NCI-H345 treated with DMSO at 0.1 percent for 48 hours (cell line): Measurements from ENCODE around the gene ELFN2.

ENCODE experiments used
- DNase-seq: peaks from one replicate; lab custom pipeline; 2025; ENCODE audit not compliant: unreplicated experiment; lab: John Stamatoyannopoulos, UW

ELFN2 gene

DNA sequence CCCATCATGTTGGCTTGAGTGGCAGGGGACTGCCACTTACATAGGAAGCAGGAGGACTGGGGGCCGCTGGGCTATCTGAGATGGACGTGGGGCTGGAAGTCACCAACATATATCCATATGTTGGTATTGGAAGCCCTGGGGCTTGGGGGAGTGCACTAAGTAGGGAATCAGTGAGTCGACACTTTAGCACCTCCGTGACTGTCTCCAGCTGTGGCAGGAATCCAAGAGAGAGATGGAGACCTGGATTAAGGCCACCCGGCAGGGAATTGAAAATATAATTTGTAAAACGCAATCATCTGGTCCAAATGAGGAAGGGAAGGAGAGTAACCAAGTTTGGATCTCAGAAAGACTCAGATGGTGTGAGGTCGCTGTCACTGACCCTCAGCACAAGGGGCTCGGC lies 68.4 kb downstream of the ELFN2 start:
- no peak for DNase-seq

DNA sequence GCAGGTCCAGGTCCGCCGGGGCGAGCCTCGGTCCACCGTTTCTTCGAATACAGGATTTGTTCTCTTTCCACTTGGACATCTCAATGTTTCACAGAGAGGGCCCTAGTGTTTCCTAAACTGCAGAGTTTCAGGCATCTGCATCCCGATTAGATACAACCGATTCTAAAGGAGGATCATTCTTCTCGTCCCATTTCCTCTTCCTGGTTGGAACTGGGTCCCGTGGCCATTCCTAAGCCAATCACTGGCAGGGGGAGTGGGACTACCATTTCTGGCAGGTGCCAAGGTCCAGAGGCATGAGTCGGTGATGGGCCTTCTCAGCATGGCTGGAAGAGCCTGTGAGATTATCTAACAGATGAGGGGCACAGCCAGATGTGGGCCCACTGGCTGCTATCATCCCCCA lies 68.9 kb downstream of the ELFN2 start:
- no peak for DNase-seq

DNA sequence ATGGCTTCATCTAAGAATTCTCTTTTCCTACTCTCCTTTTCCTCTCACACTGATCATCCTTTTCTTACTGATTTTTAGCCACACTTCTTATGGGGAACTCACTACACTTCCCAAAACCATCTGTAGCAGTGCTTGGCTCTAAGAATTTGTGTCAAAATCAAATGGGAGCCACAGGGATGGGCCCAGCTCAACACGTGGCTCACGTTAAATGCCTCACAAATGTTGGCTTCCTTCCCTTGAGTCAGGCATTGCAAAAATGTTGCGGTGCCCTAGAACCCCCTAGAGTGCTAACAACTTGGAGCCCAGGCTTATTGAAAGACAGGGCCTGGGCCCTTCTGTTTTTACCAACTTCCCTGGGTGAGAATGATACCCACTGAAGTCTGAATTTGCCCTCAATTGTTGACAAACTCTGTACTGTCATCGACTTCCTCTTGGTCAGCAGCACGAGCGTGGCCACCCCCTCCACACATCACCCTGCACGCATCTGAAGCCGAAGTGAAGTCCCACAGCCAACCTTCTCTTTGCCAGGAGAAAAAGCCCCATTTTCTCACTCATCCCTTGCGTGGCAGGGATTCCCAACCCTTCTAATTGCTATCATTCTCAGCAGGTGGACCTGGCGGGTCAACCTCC lies 69.7 kb downstream of the ELFN2 start:
- no peak for DNase-seq

DNA sequence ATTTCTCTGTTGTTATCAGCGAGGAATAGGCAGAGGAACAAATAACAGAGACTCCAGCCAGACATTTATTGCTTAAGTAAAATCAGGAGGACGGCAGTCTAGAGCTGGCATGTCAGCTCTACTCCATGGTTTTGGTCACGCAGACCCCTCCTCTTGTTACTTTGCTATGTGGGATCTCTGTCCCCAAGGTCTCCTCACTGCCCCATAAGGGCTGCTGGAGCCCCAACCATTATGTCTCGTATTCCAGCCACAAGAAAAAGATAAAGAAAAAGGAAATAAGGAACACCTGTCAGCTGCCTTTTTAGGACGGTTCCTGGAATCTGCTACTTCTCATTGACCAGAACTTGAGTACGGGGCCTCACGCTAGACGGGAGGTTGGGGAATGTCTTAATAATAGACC lies 70.4 kb downstream of the ELFN2 start:
- DNase-seq: no peak

DNA sequence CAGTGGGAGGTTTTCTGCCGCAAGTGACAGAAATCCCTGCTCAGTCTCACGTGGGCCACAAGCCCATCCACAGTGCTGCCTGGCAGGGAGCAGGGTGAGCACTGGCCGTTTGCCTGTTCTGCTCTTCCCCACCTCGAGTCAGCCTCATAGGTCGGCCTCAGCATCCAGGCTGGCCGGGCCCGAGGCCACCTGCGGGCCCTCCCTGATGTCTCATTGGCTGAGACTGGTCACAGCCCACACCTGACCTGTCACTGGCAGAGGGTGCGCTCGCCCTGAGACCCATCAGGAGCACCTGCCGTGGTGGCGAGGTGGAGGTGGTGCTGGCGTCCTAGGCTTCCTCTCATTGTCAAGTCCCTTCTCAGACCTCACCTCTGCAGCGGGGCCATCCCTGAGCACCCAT lies 72.1 kb downstream of the ELFN2 start:
- no peak for DNase-seq

DNA sequence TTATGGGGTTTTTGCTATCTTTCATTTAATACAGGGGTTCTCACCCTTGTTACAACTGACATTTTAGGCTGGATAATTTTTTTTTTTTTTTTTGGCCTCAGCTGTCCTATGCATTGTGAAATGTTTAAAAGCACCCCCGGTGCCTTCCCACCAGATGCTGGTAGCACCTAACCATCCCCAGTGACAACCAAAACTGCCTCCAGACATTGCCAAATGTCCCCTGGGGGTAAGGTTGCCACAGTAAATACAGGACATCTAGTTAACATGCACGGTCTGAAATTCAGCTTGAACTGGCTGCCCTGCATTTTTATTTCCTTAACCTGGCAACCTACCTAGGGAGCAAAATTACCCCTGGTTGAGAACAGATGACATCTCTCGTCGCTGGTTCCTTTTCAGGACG lies 72.6 kb downstream of the ELFN2 start:
- DNase-seq: no peak

DNA sequence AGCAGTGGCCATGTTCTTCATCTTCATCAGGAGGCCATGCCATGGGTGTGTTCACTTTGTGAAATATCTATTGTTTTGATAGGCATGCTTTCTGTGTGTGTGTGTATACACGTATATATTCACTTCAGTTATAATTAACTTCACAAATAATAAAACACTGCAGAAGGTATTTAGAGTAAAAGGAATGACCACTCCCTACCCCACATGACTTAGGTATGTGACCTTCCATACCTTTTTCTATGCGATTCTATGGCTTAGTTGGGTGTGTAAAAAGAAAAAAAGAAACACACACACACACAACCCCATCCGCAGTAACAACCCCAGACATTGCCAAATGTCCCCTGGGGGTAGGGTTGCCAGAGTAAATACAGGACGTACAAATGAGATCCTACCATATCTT lies 73.0 kb downstream of the ELFN2 start:
- DNase-seq: no peak

DNA sequence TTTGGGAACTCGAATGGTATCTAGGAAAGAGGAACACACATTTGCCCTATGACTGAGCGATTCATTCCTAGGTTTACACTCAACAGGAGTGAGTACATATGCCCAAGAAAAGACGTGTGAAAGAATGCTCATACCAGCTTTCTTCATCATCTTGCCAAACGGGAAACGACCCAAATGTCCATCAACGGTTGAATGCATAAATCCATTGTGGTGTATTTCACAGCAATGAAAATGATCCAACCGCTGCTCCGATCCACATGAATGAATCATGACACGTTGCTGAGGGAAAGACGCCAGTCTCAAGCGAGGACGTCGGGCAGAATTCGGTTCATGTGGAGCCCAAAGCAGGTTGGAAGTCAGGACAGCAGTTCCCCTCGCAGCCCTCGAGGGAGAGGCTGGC lies 73.4 kb downstream of the ELFN2 start:
- no peak for DNase-seq

DNA sequence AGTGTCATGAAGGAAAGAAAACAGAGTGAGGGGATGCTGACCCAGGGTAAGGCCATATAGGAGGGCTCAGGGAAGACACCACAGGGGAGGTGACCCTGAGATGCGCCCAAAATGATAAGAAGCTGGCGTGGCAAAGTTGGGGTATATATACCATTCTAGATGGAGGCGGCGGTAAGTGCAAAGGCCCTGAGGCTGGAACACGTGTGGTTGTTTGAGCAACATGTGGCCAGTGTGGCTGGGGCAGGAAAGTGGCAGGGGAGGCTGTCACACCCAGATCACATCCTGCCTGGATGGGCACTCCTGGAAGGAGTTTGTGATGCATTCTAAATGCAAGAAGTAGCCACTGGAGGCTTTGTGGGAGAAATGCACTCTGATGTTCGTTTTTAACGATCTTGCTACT lies 74.8 kb downstream of the ELFN2 start:
- DNase-seq: no peak

DNA sequence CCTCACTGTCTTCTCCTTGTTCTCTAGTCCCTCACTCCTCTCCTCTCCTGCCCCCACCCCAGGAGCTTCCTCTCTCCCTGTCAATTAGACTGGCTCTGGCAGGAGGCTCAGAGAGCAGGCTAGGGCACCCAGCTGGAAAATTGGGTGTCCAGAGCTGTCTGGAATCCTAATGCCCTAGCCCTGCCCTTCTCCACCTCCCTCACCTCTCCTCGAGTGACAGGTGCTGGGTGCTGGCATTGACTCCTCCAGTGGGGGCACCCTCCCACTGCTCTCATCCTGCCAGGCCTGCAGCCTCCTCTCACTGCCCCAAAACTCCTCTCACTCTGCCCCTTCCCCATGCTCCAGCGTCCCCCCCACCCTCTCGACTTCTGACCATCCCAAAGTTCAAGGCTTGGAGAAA lies 76.0 kb downstream of the ELFN2 start:
- no peak for DNase-seq

DNA sequence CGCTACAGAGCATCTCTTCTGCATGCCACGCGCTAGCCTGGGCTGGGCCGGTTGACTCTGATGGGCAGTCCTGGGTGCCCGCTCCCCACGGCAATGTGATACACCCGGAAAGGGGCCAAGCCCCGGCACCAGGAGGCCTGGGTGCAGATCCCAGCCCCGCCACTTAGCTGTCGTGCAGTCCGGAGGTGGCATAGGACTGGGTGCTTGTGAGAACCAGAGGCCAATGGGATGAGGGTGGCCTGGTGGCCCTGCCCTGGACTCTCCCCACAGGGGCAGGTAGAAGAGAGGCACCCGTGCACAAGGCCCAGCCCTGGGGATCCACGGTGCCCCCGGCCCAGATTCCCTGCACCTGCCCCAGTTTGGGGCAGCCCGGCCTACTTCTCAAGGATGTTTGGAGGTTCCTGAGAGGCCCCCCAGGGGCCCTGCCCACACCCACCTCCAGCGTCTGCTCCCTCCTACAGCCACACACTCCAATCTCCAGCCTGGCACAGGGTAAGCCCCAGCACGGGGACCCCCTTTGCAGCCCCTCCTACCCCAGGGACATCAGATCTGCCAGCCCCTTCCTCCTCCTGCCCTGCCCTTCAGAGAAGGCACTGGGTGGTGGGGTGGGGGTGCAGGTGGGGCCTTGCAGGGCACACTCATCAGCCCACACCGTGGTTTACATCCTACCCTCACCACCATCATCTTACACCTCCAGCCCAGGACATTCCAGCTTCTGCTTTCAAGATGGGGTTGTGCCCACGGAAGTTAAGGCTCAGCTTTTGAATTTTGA lies 78.0 kb downstream of the ELFN2 start:
- no peak for DNase-seq

DNA sequence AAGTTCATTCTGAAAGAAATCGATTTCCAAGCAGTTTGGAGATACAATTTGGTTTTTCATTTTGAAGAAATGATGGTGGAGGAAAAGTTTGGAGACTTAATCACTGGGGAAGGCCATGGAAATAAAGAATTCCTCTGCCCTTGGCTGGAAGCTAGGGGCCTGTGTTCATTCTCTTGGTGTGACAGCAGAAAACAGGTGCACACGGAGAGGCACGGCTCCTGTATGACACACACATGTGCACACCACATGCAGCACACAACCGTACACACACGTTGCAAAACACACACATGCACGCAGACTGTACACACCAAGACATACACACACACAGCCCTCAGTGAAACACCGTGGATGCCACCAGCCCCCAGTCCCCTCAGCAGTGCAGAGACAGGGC lies 80.8 kb downstream of the ELFN2 start:
- DNase-seq: no peak

DNA sequence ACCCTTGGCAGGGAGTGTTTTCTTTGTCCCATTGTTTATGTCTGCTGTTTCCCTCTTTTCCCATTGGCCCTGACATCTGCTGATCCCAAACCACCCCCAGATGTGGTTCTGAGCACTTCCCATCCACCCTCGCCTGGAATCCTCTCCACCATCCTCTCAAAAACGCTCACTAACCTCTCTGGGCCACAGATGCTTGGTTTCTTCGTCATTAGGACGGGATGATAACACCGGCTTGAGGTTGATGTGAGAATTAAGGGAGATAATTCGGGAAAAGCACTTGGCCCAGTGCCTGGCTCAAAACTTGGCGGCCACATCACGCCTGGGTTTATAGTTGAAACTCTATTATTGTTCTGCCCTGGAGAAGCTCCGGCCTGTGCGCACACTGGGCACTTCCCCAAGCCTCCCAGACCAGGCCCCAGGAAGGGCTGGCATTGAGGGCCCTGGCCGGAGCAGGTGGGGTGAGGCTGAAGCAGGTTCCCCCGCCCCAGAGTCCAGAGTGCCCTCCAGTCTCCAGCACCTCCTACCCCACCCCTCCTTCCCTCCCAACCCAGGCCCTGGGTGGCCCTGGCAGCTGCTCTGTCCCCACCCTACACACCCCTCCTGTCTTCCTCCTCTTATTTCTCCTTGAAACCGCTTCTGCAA lies 81.3 kb downstream of the ELFN2 start:
- no peak for DNase-seq

DNA sequence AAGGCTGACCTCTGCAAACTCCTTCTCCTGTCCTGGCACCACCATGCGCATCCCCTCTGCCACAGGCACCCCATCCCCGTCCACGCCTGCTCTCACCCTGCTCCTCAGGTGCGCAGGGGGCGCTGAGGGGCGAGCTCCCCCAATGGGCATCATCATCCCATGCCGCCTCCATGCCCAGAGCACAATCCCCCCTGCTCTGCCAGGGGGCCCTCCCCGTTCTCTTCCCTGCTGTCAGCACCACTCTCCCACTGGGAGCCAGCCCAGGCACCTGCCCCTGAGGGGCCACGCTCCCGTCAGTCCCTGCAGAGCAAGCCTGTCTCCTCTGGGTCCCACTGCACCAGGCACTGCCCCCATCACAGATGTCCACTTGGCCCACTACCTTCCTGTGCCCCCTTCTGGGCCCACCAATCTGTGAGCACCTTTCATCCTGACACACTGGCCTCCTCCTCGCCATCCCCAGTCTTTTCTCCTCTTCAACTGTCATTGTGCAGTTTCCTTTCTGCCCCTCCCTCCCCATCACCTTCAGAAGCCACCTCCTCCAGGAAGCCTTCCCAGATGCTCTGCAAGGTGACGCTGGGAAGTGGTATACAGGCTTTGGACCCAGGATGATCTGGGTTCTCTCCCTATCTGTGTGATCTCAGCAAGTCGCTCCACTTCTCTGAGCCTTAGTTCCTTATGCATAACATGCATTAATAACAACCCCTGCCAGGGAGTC lies 82.4 kb downstream of the ELFN2 start:
- no peak for DNase-seq

DNA sequence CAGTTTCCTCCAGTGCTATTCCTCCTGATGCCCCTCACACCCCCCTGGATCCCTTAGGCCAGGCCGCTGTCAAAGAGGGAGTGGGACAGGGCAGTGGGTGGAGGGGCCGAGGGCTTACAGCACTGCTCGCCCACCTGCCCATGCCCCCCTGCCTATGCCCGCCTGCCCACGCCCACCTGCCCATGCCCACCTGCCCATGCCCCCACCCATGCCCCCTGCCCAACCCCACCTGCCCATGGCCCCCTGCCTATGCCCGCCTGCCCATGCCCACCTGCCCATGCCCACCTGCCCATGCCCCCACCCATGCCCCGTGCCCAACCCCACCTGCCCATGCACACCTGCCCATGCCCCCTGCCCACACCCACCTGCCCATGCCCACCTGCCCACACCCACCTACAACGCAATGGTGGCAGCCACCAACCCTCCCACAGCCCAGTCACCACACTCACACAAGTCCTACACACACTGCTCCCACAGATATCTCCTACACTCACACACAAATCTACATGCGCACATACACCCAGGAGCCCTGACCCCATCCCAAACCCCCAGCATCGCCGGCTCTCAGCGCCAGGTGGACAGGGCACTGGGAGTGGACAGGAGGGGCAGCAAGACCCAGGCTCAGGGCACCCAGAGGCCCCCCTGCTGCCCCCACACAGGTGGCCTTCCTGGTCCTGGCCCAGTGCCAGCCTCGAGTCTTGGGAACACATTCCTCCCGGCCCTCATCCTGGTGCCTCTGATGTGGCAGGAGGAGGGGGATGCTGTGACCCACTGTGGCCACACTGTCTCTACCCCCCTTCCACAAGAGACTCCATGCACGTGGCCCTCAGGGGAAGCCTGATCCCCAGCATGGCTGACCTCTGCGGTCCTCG lies 83.2 kb downstream of the ELFN2 start:
- no peak for DNase-seq

DNA sequence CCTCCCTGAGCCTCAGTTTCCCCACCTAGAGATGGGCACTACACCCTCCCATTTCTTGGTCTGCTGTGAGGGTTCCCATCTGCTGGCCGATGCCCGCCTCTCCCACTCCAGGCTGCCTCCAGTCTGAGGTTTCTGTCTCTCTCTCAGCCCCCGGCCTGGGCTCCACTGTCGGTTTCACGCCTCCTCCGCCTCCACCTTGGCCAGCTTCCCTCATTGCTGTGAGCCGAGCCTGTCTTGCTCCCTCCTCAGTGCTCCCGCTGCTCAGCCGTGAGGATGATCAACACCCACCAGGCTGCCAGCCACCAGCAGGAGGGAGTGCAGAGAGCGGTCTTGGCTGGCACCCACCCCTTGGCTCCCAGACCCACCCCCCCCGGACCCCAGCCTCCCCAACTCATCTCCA lies 83.9 kb downstream of the ELFN2 start:
- DNase-seq: no peak

DNA sequence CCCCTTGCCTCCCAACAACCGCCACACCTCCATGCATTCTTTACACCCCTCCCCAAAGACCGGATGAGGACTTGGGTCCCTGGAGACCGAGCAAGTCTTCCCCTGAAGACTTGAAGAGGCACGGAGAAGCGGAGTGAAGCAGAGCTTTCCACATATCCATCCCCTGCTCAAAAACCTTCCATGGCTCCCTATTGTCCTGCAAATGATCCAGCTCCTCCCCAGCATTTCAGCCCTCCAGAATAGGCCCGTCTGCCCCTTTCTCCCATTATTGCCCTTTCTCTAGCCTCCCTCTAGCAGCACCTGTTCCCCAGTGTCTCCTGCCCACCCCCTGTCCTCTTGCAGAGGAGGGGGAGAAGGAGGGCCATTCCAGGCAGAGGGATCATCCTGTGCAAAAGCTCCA lies 85.2 kb downstream of the ELFN2 start:
- no peak for DNase-seq

DNA sequence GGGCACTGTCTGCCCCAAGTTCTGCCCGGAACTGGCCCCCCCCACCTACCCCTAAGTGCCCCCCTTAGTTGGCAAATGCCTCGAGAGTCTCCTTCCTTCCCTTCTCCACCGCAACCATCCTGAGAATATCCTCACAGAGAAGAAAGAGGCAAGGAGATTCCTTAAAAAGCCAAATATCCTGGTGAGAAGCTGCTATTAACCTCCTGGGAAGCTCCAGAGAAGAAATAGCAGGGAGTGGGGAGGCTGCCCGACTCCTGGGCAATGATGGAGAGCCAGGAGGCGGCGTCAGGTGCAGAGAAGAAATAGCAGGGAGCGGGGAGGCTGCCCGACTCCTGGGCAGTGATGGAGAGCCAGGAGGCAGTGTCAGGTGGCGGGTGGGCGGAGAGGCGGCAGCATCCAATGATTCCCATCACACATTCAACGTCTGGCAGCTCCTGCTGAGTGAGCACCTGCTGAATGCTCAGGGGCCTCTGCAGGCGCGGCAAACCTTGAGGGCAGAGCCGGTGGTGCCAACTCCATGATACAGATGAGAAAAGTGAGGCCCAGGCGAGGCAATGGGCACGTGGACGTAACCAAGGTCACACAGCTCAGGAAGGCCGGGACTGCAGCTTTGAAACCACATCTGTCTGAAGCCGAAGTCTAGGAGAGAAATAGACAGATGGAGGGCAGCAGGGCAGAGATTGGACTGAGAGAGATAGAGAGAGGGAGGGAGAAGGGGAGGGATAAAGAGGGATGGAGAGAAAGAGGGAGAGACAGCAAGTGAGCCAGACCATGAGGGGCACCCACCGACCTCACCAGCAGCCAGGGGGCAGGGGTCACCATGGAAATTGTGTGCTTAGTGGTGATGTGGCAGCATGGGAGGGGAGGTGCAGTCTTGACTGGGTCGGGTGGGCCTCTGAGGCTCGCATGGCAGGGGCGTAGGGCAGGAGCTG lies 86.7 kb downstream of the ELFN2 start:
- peak; percentile 78 for DNase-seq

DNA sequence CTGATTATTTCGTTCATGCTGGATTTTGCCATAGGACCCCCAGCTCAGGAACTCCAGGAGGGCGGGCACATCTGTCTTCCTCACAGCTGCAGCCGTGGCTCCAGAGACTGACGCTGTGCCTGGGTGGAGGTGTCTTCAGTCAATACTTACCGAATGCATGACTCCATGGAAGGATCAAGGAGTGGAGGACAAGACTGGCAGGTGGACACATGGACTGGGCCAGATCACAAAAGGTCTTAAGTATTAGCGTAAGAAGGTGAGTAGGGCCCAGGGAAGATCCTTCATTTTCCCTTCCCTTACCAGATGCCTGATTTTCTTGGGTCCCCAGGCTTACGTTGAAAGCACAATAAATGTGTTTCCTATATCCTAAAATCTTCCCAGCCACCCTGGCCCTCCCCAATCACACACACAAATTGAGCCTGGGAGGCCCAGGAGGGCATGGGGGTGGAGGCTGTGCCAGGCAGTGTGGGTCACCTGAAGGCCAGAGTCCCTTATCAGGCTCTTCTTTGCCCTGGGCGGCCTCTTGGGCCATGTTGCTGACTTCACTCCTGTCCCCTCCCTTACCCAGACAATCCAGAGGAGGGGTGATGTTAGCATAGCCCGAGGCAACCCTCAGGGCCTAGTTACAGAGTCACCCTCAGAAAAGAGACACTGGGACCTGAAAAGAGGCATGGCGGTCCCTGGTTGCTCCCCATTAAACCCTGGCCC lies 88.6 kb downstream of the ELFN2 start:
- no peak for DNase-seq
